Cerebellar cortex (tissue), 1 donor: ENCODE data around the gene MXD1.
"Not testable (repeated sequence)": the region's sequence is repeated elsewhere in the genome, so short reads cannot be mapped to it uniquely, and the experiment has no call there.

Source experiments
- DNase-seq: peaks from one replicate; pipeline ENCODE4 v3.0.0-alpha.2; 2015; ENCODE audit warnings: low spot score

The MXD1 gene

GRCh38 chr2:69914950-69915945, at the start of gene MXD1:
MXD1 (plus strand) TSS chr2:69915109; CDS start chr2:69915331, 222 bp downstream.
- DNase-seq, result peak; percentile 31

GRCh38 chr2:69888451-69888850, 26.5 kb upstream of the MXD1 start:
- no peak for DNase-seq

GRCh38 chr2:69889302-69889701, 25.6 kb upstream of the MXD1 start:
- DNase-seq, result no peak

- no peak for DNase-seq
These were observed 24.0 kb upstream of the MXD1 start for GRCh38 chr2:69890881-69891280.

GRCh38 chr2:69892838-69893424, 22.0 kb upstream of the MXD1 start:
- DNase-seq, result not testable (repeated sequence)

- peak; percentile 86 for DNase-seq
These were observed 21.0 kb upstream of the MXD1 start, which contains the start of gene SNRNP27 for GRCh38 chr2:69893684-69894551. SNRNP27 (plus strand) TSS chr2:69893956; CDS start chr2:69893985, 29 bp downstream.

- DNase-seq, result not testable (repeated sequence)
These were observed 20.2 kb upstream of the MXD1 start for GRCh38 chr2:69894737-69895136.

- no peak for DNase-seq
These were observed 12.5 kb upstream of the MXD1 start for GRCh38 chr2:69902213-69902922.

GRCh38 chr2:69907216-69907615, 7.7 kb upstream of the MXD1 start:
- DNase-seq, result no peak

- DNase-seq, result peak; percentile 79
These were observed 2.8 kb upstream of the MXD1 start for GRCh38 chr2:69911985-69912563.

GRCh38 chr2:69914164-69914949, 552 bp upstream of the MXD1 start:
- DNase-seq, result peak; percentile 100

- no peak for DNase-seq
These were observed 1.2 kb downstream of the MXD1 start for GRCh38 chr2:69916106-69916505.

GRCh38 chr2:69917852-69918251, 2.9 kb downstream of the MXD1 start:
- no peak for DNase-seq

- no peak for DNase-seq
These were observed 3.5 kb downstream of the MXD1 start for GRCh38 chr2:69918401-69918800.

- no peak for DNase-seq
These were observed 8.2 kb downstream of the MXD1 start for GRCh38 chr2:69923116-69923515.

- no peak for DNase-seq
These were observed 12.1 kb downstream of the MXD1 start for GRCh38 chr2:69926849-69927515.

GRCh38 chr2:69931832-69932595, 17.1 kb downstream of the MXD1 start:
- no peak for DNase-seq

- DNase-seq, result no peak
These were observed 17.6 kb downstream of the MXD1 start for GRCh38 chr2:69932596-69932922.

- no peak for DNase-seq
These were observed 18.4 kb downstream of the MXD1 start for GRCh38 chr2:69933254-69933828.
